ENCODE measurements around the gene TGFBR3L.

TGFBR3L gene

DNA sequence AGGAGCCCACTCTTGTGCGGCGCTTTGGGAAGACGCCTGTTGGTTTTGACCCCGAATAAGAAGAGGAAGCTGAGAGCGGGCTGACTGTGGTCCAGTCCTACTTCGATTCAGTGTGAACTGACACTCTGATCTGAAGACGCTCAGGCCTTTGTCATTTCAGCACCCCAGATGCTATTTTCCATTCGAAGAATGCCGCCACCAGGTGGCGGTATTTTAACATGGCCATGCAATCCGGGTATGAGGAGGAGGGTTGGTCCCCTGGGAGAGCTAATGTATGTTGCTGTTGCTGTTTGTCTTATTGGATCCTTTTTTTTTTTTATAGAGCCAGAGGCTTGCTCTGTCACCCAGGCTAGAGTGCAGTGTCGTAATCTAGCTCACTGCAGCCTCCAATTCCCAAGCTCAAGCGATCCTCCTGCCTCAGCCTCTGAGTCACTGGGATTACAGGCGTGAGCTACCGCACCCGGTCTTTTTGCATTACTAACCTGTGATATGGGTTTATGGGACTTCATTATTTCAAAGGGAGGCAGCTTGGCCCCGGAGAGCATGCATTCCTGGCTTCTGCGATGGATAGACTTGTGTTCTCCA, 29.6 kb downstream of the TGFBR3L start (continued):
- TF ChIP-seq ZNF596 (tag by site-specific recombination; IDR thresholded peaks at IDR 0.05), result no peak
- 0 out of 2 replicates have a peak, but pooled peaks have one; percentile 22 for TF ChIP-seq WT1 (tag by site-specific recombination; IDR thresholded peaks at IDR 0.05)
- peak; percentile 28; the same call in 1 of the 2 replicates for TF ChIP-seq ZBTB21 (tag by site-specific recombination; IDR thresholded peaks at IDR 0.05)
- TF ChIP-seq, protein P1, sequence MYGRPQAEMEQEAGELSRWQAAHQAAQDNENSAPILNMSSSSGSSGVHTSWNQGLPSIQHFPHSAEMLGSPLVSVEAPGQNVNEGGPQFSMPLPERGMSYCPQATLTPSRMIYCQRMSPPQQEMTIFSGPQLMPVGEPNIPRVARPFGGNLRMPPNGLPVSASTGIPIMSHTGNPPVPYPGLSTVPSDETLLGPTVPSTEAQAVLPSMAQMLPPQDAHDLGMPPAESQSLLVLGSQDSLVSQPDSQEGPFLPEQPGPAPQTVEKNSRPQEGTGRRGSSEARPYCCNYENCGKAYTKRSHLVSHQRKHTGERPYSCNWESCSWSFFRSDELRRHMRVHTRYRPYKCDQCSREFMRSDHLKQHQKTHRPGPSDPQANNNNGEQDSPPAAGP (tag by site-specific recombination; IDR thresholded peaks at IDR 0.05), result 0 out of 2 replicates have a peak, but pooled peaks have one; percentile 3
- TF ChIP-seq ZBTB7A (tag by site-specific recombination; IDR thresholded peaks at IDR 0.05; ENCODE audit: low read depth), result no peak
- no peak for TF ChIP-seq ZNF677 (tag by site-specific recombination; IDR thresholded peaks at IDR 0.05)
- peak; percentile 74 for TF ChIP-seq ZBTB10 (tag by site-specific recombination; IDR thresholded peaks at IDR 0.05)
- 0 out of 2 replicates have a peak, but pooled peaks have one; percentile 7 for TF ChIP-seq ZNF792 (tag by site-specific recombination; IDR thresholded peaks at IDR 0.05)
- no peak; the same call in 1 of the 2 replicates for TF ChIP-seq ZBTB11 (tag by site-specific recombination; conservative IDR thresholded peaks at IDR 0.05; ENCODE audit: low read depth)
- TF ChIP-seq, protein P2, sequence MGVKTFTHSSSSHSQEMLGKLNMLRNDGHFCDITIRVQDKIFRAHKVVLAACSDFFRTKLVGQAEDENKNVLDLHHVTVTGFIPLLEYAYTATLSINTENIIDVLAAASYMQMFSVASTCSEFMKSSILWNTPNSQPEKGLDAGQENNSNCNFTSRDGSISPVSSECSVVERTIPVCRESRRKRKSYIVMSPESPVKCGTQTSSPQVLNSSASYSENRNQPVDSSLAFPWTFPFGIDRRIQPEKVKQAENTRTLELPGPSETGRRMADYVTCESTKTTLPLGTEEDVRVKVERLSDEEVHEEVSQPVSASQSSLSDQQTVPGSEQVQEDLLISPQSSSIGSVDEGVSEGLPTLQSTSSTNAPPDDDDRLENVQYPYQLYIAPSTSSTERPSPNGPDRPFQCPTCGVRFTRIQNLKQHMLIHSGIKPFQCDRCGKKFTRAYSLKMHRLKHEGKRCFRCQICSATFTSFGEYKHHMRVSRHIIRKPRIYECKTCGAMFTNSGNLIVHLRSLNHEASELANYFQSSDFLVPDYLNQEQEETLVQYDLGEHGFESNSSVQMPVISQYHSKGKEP (tag by site-specific recombination; IDR thresholded peaks at IDR 0.05), result 0 out of 2 replicates have a peak, but pooled peaks have one; percentile 5
- TF ChIP-seq GLI4 (tag by site-specific recombination; IDR thresholded peaks at IDR 0.05), result no peak
- no peak for TF ChIP-seq ZNF133 (tag by site-specific recombination; IDR thresholded peaks at IDR 0.05)
- peak; percentile 32; the same call in 1 of the 2 replicates for TF ChIP-seq ZNF629 (tag by site-specific recombination; IDR thresholded peaks at IDR 0.05)
- TF ChIP-seq ZNF18 (tag by site-specific recombination; IDR thresholded peaks at IDR 0.05), result peak; percentile 97
- TF ChIP-seq INSM2 (tag by site-specific recombination; IDR thresholded peaks at IDR 0.05), result peak; percentile 64
- TF ChIP-seq ZNF350 (tag by site-specific recombination; IDR thresholded peaks at IDR 0.05), result no peak
- TF ChIP-seq ZSCAN30 (tag by site-specific recombination; IDR thresholded peaks at IDR 0.05), result 0 out of 2 replicates have a peak, but pooled peaks have one; percentile 23
- peak; percentile 16 for TF ChIP-seq SETDB1 (IDR thresholded peaks at IDR 0.05; ENCODE audit: insufficient read length, low read length)
- TF ChIP-seq, protein P3, sequence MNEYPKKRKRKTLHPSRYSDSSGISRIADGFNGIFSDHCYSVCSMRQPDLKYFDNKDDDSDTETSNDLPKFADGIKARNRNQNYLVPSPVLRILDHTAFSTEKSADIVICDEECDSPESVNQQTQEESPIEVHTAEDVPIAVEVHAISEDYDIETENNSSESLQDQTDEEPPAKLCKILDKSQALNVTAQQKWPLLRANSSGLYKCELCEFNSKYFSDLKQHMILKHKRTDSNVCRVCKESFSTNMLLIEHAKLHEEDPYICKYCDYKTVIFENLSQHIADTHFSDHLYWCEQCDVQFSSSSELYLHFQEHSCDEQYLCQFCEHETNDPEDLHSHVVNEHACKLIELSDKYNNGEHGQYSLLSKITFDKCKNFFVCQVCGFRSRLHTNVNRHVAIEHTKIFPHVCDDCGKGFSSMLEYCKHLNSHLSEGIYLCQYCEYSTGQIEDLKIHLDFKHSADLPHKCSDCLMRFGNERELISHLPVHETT (tag by site-specific recombination; IDR thresholded peaks at IDR 0.05), result peak; percentile 65
- TF ChIP-seq SCRT2 (tag by site-specific recombination; IDR thresholded peaks at IDR 0.05), result peak; percentile 62
- 0 out of 2 replicates have a peak, but pooled peaks have one; percentile 29 for TF ChIP-seq ZNF10 (tag by site-specific recombination; IDR thresholded peaks at IDR 0.05)
- peak; percentile 68; the same call in 1 of the 2 replicates for TF ChIP-seq ZNF558 (tag by site-specific recombination; IDR thresholded peaks at IDR 0.05)
- TF ChIP-seq ZNF791 (tag by site-specific recombination; IDR thresholded peaks at IDR 0.05), result no peak
- 0 out of 2 replicates have a peak, but pooled peaks have one; percentile 47 for TF ChIP-seq ZNF394 (tag by site-specific recombination; IDR thresholded peaks at IDR 0.05; ENCODE audit: borderline replicate concordance)
